Ectodermal cell (in vitro differentiated cells): ENCODE data around the gene XPNPEP1.

ENCODE experiments used
- H3K27ac ChIP-seq: 2 replicates; pipeline ENCODE4 v1.7.0; 2013; ENCODE audit warnings: mild to moderate bottlenecking, low read depth, low read length; ENCODE audit not compliant: insufficient read depth, poor library complexity, severe bottlenecking
- H3K27me3 ChIP-seq: 2 replicates; pipeline ENCODE4 v1.7.0; 2013; ENCODE audit warnings: mild to moderate bottlenecking, low read length; ENCODE audit not compliant: insufficient read depth, control insufficient read depth, poor library complexity, severe bottlenecking
- H3K36me3 ChIP-seq: one replicate; pipeline ENCODE4 v1.7.0; 2013; ENCODE audit warnings: low read length; ENCODE audit not compliant: control insufficient read depth, insufficient read depth
- H3K4me1 ChIP-seq: one replicate; pipeline ENCODE4 v1.7.0; 2013; ENCODE audit warnings: low read length; ENCODE audit not compliant: control insufficient read depth, insufficient read depth
- H3K4me3 ChIP-seq: 2 replicates; pipeline ENCODE4 v1.7.0; 2013; ENCODE audit warnings: low read depth, low read length, control low read depth; ENCODE audit not compliant: insufficient read depth
- H3K9me3 ChIP-seq: 2 replicates; pipeline ENCODE4 v1.7.0; 2013; ENCODE audit warnings: mild to moderate bottlenecking, low read length, moderate library complexity; ENCODE audit not compliant: control insufficient read depth
- WGBS, 2 experiments: methylation state at CpG; one replicate each; pipeline ENCODE4 v1.1.7; 2013; ENCODE audit warnings: missing lambda C conversion rate in 2 of 2; 5-methylcytosine and 5-hydroxymethylcytosine counted together

The XPNPEP1 gene

GRCh38 chr10:109947111-109947920 lies 24.0 kb upstream of the XPNPEP1 start:
- 91 to 92% methylated on average over 4 to 5 of the region's 5 CpGs for WGBS, 2 experiments

GRCh38 chr10:109946680-109947079 lies 23.4 kb upstream of the XPNPEP1 start:
- WGBS, 2 experiments: 89 to 91% methylated on average over 3 of the region's 3 CpGs
- H3K36me3 ChIP-seq: no peaks in the 10 kb centered on the region
- no peak overlapping the region for H3K27ac ChIP-seq
- no peak overlapping the region for H3K4me3 ChIP-seq
- no peaks in the 10 kb centered on the region for H3K9me3 ChIP-seq
- no peaks in the 10 kb centered on the region for H3K27me3 ChIP-seq
- H3K4me1 ChIP-seq: peaks cover 2% of the 10 kb centered on the region

More at GRCh38 chr10:109947111-109947920, 24.0 kb upstream of the XPNPEP1 start:
- Histone ChIP-seq H3K9me3 (no peaks in the 10 kb centered on the region), H3K27me3 (no peaks in the 10 kb centered on the region), H3K4me1 (no peaks in the 10 kb centered on the region), H3K27ac (no peak overlapping the region), H3K36me3 (no peaks in the 10 kb centered on the region), H3K4me3 (no peak overlapping the region)

- WGBS, 2 experiments: 89 to 94% methylated on average over 2 to 4 of the region's 4 CpGs
- no peaks in the 10 kb centered on the region for H3K27me3 ChIP-seq
Observed at GRCh38 chr10:109945473-109946177, 22.3 kb upstream of the XPNPEP1 start.

GRCh38 chr10:109944613-109945012 lies 21.3 kb upstream of the XPNPEP1 start:
- no peaks in the 10 kb centered on the region for H3K9me3 ChIP-seq
- H3K27ac ChIP-seq: no peak overlapping the region
- H3K27me3 ChIP-seq: no peaks in the 10 kb centered on the region
- peaks cover 8% of the 10 kb centered on the region for H3K4me1 ChIP-seq
- H3K36me3 ChIP-seq: no peaks in the 10 kb centered on the region
- 38 to 87% methylated on average over 1 of the region's 1 CpG for WGBS, 2 experiments
- no peak overlapping the region for H3K4me3 ChIP-seq

More at GRCh38 chr10:109945473-109946177, 22.3 kb upstream of the XPNPEP1 start:
- H3K36me3 ChIP-seq: no peaks in the 10 kb centered on the region
- H3K4me1 ChIP-seq: peaks cover 8% of the 10 kb centered on the region
- no peak overlapping the region for H3K27ac ChIP-seq
- H3K4me3 ChIP-seq: no peak overlapping the region
- no peaks in the 10 kb centered on the region for H3K9me3 ChIP-seq

GRCh38 chr10:109941236-109941862 lies 18.0 kb upstream of the XPNPEP1 start:
- peaks cover 8% of the 10 kb centered on the region for H3K4me1 ChIP-seq
- no peaks in the 10 kb centered on the region for H3K9me3 ChIP-seq
- no peak overlapping the region for H3K27ac ChIP-seq
- no peaks in the 10 kb centered on the region for H3K27me3 ChIP-seq
- H3K4me3 ChIP-seq: no peak overlapping the region
- H3K36me3 ChIP-seq: no peaks in the 10 kb centered on the region
- 79 to 83% methylated on average over 4 of the region's 4 CpGs for WGBS, 2 experiments

GRCh38 chr10:109940553-109940952 lies 17.2 kb upstream of the XPNPEP1 start:
- Histone ChIP-seq H3K9me3 (no peaks in the 10 kb centered on the region), H3K4me1 (peaks cover 13% of the 10 kb centered on the region), H3K4me3 (no peak overlapping the region), H3K27me3 (no peaks in the 10 kb centered on the region), H3K27ac (no peak overlapping the region), H3K36me3 (no peaks in the 10 kb centered on the region)
- 96 to 97% methylated on average over 3 of the region's 3 CpGs for WGBS, 2 experiments

- Histone ChIP-seq H3K27ac (no peak overlapping the region), H3K4me3 (no peak overlapping the region), H3K9me3 (no peaks in the 10 kb centered on the region), H3K36me3 (no peaks in the 10 kb centered on the region), H3K4me1 (peaks cover 16% of the 10 kb centered on the region), H3K27me3 (no peaks in the 10 kb centered on the region)
- WGBS, 2 experiments: 87 to 96% methylated on average over 1 of the region's 1 CpG
Observed at GRCh38 chr10:109940117-109940516, 16.8 kb upstream of the XPNPEP1 start.

GRCh38 chr10:109939315-109939961 lies 16.1 kb upstream of the XPNPEP1 start:
- H3K9me3 ChIP-seq: no peaks in the 10 kb centered on the region
- no peaks in the 10 kb centered on the region for H3K27me3 ChIP-seq
- no peaks in the 10 kb centered on the region for H3K36me3 ChIP-seq
- no peak overlapping the region for H3K4me3 ChIP-seq
- H3K4me1 ChIP-seq: peaks cover 23% of the 10 kb centered on the region
- no peak overlapping the region for H3K27ac ChIP-seq
- WGBS, 2 experiments: 92% methylated on average over 3 of the region's 3 CpGs

GRCh38 chr10:109937460-109938065 lies 14.3 kb upstream of the XPNPEP1 start:
- H3K4me3 ChIP-seq: no peak overlapping the region
- H3K4me1 ChIP-seq: peaks cover 27% of the 10 kb centered on the region
- H3K9me3 ChIP-seq: no peaks in the 10 kb centered on the region
- no peaks in the 10 kb centered on the region for H3K27me3 ChIP-seq
- WGBS, 2 experiments: 94 to 96% methylated on average over 6 of the region's 6 CpGs
- H3K27ac ChIP-seq: no peak overlapping the region
- no peaks in the 10 kb centered on the region for H3K36me3 ChIP-seq
